Panc1 (cell line): Measurements from ENCODE around the gene MAP1LC3A. TPM values are rescaled to one million over a fixed set of nuclear protein-coding genes. Genes with fewer than 3 reads are reported as not detected.

ENCODE experiments used
- ATAC-seq: fragments of 200-7000 bp; cut with Tn5 transposase; 2 replicates; pipeline ENCODE4 v1.9.1; 2020; ENCODE audit warnings: mild to moderate bottlenecking, moderate library complexity
- BruUV-seq: library from RNA; stranded (reverse); fragments of 400-500 nt; replicated peaks from 2 replicates; lab custom pipeline; 2021; lab: Mats Ljungman, UMichigan
- CTCF ChIA-PET: fragments of 300-600 bp; sonication (Branson Sonifier 250); formaldehyde crosslinking; loops from one replicate; lab custom pipeline; 2022; ENCODE audit warnings: antibody characterized with exemption; lab: Charles Lee
- POLR2A ChIA-PET: fragments of 300-600 bp; sonication (Branson Sonifier 250); formaldehyde crosslinking; loops from one replicate; lab custom pipeline; 2022; ENCODE audit warnings: antibody characterized with exemption; lab: Charles Lee
- DNase-seq: peaks from one replicate; pipeline ENCODE4 v3.0.0-alpha.2; 2010; ENCODE audit warnings: low read depth, low spot score
- H3K27ac ChIP-seq: 2 replicates; pipeline ENCODE4 v1.5.1; 2011; ENCODE audit warnings: mild to moderate bottlenecking, low read length, inconsistent platforms
- H3K27me3 ChIP-seq: fragments of 200-500 bp; sonication (Bioruptor generic); 2 replicates; pipeline ENCODE4 v1.6.0; 2014; ENCODE audit warnings: low read length, inconsistent platforms; ENCODE audit not compliant: control insufficient read depth, insufficient read depth
- H3K36me3 ChIP-seq: fragments of 200-500 bp; sonication (Bioruptor generic); 2 replicates; pipeline ENCODE4 v1.5.1; 2014; ENCODE audit warnings: inconsistent platforms, mild to moderate bottlenecking, low read length, moderate library complexity; ENCODE audit not compliant: control insufficient read depth, insufficient read depth
- H3K4me1 ChIP-seq: 2 replicates; pipeline ENCODE4 v1.5.1; 2011; ENCODE audit warnings: inconsistent platforms, mild to moderate bottlenecking, low read length, moderate library complexity; ENCODE audit not compliant: control insufficient read depth, insufficient read depth
- H3K4me3 ChIP-seq, 2 experiments: 2 replicates each; pipeline ENCODE4 v1.5.1; 2011 to 2012; ENCODE audit warnings: low read depth in 2 of 2, low read length in 2 of 2, mild to moderate bottlenecking in 2 of 2, inconsistent platforms in 1 of 2, moderate library complexity in 1 of 2
- H3K9me3 ChIP-seq: fragments of 200-500 bp; sonication (Bioruptor generic); 2 replicates; pipeline ENCODE4 v1.5.1; 2014; ENCODE audit warnings: low read depth, mild to moderate bottlenecking, inconsistent platforms, low read length, moderate library complexity; ENCODE audit not compliant: control insufficient read depth, insufficient read depth
- POLR2AphosphoS5 ChIP-seq: IDR thresholded peaks from 2 replicates; pipeline ENCODE4 v1.6.1; 2012; ENCODE audit warnings: mild to moderate bottlenecking, low read depth, low read length, moderate library complexity
- SIN3A ChIP-seq: IDR thresholded peaks from 2 replicates; pipeline ENCODE4 v1.6.1; 2012; ENCODE audit warnings: low read depth, mild to moderate bottlenecking, low read length, moderate library complexity, borderline replicate concordance; ENCODE audit not compliant: insufficient read depth
- TCF7L2 ChIP-seq: IDR thresholded peaks from 2 replicates; pipeline ENCODE4 v1.6.1; 2011; ENCODE audit warnings: mild to moderate bottlenecking, low read depth, low read length, inconsistent platforms
- in situ Hi-C: cut with HindIII; loops from 2 replicates; pipeline ENCODE4 v1.10.0; 2016; ENCODE audit warnings: low sequenced_read_pairs, low pct_unique_long_range_greater_than_20kb
- intact Hi-C: fragments of 100-400 bp; cut with micrococcal nuclease; formaldehyde crosslinking; loops from one replicate; pipeline ENCODE4 v1.10.0; 2022; ENCODE audit not compliant: unreplicated experiment
- total RNA-seq: library from RNA; stranded (reverse); gene quantifications from one replicate; pipeline ENCODE4 v1.2.1, GENCODE V29; 2021; ENCODE audit not compliant: unreplicated experiment
- TF ChIP-seq, protein P1 (sequence below), 2 experiments: IDR thresholded peaks; 2 replicates each; pipeline ENCODE4 v1.6.1; 2011 to 2012; ENCODE audit warnings: low read depth in 2 of 2, control low read depth in 1 of 2, low read length in 1 of 2, mild to moderate bottlenecking in 1 of 2, moderate library complexity in 1 of 2; ENCODE audit not compliant: insufficient read depth in 1 of 2
- TF ChIP-seq, protein P2 (sequence below): fragments of 450-650 bp; IDR thresholded peaks from 2 replicates; pipeline ENCODE4 v1.5.1; 2017; ENCODE audit warnings: mild to moderate bottlenecking

Gene MAP1LC3A
- total RNA-seq, 1 experiment from 2014 or later: 25.1 TPM

DNA sequence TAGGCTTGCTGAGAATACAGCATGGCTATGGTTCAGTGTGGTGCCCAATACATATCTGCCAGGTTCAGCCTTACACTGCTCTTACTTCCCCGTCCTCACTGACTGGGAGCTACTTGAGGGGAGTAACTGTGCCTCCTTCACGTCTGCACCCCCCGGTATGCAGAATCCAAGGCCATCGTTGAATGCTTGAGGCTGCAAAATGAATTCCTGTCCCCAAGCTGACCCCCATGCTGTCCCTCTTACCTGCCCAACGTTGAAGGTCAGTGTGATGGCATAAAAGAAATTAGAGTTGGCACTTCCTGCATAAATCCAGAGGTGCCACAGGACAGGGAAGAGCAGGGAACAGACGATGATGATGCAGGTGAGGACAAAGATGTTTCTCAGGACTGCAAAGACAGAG lies 16.3 kb downstream of the MAP1LC3A start:
- in situ Hi-C loops: no loop called here

DNA sequence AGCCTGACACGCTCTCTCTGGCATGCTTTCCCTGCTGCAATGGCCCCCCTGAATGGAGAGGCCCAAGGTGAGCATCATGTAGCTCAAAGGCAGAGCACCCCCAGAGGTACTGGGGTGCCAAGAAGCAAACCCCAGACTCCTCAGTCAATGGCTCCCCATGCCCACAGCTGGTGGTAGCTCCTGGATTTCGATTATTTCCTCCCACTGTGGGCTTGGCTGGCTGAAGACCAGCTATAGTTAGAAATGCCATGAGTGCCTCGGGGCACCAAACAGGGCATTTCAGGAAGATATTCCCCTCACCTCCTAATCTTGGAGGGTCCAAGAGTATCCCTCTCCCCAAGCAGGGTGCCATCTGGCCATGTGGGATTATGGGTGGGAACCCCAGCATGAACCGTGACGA lies 16.8 kb downstream of the MAP1LC3A start:
- CTCF ChIA-PET: no interaction called here
- in situ Hi-C loops: no loop called here
- no peak overlapping the region for H3K4me3 ChIP-seq

More for the DNA sequence above, 16.3 kb downstream of the MAP1LC3A start:
- TF ChIP-seq, protein P1, sequence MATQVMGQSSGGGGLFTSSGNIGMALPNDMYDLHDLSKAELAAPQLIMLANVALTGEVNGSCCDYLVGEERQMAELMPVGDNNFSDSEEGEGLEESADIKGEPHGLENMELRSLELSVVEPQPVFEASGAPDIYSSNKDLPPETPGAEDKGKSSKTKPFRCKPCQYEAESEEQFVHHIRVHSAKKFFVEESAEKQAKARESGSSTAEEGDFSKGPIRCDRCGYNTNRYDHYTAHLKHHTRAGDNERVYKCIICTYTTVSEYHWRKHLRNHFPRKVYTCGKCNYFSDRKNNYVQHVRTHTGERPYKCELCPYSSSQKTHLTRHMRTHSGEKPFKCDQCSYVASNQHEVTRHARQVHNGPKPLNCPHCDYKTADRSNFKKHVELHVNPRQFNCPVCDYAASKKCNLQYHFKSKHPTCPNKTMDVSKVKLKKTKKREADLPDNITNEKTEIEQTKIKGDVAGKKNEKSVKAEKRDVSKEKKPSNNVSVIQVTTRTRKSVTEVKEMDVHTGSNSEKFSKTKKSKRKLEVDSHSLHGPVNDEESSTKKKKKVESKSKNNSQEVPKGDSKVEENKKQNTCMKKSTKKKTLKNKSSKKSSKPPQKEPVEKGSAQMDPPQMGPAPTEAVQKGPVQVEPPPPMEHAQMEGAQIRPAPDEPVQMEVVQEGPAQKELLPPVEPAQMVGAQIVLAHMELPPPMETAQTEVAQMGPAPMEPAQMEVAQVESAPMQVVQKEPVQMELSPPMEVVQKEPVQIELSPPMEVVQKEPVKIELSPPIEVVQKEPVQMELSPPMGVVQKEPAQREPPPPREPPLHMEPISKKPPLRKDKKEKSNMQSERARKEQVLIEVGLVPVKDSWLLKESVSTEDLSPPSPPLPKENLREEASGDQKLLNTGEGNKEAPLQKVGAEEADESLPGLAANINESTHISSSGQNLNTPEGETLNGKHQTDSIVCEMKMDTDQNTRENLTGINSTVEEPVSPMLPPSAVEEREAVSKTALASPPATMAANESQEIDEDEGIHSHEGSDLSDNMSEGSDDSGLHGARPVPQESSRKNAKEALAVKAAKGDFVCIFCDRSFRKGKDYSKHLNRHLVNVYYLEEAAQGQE (IDR thresholded peaks at IDR 0.05; ENCODE audit: insufficient read depth in 1 of 2, low read depth in 2 of 2, low read length in 1 of 2): no peak
- no peak for TF ChIP-seq POLR2AphosphoS5
- TF ChIP-seq TCF7L2: no peak
- no peak for TF ChIP-seq SIN3A
- TF ChIP-seq, protein P2, sequence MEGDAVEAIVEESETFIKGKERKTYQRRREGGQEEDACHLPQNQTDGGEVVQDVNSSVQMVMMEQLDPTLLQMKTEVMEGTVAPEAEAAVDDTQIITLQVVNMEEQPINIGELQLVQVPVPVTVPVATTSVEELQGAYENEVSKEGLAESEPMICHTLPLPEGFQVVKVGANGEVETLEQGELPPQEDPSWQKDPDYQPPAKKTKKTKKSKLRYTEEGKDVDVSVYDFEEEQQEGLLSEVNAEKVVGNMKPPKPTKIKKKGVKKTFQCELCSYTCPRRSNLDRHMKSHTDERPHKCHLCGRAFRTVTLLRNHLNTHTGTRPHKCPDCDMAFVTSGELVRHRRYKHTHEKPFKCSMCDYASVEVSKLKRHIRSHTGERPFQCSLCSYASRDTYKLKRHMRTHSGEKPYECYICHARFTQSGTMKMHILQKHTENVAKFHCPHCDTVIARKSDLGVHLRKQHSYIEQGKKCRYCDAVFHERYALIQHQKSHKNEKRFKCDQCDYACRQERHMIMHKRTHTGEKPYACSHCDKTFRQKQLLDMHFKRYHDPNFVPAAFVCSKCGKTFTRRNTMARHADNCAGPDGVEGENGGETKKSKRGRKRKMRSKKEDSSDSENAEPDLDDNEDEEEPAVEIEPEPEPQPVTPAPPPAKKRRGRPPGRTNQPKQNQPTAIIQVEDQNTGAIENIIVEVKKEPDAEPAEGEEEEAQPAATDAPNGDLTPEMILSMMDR: no peak
- no peaks in the 10 kb centered on the region for H3K27me3 ChIP-seq
- no peak overlapping the region for H3K27ac ChIP-seq
- no peaks in the 10 kb centered on the region for H3K9me3 ChIP-seq
- H3K4me1 ChIP-seq: no peaks in the 10 kb centered on the region
- DNase-seq (no peak), ATAC-seq (no peak)
- no peak overlapping the region for H3K4me3 ChIP-seq
- POLR2A ChIA-PET: no interaction called here
- intact Hi-C loops: no loop called here
- CTCF ChIA-PET: no interaction called here
- no peaks in the 10 kb centered on the region; the same call in none of the 2 replicates for H3K36me3 ChIP-seq
- BruUV-seq: no TSS peak

More for the DNA sequence above, 16.8 kb downstream of the MAP1LC3A start:
- H3K4me1 ChIP-seq: no peaks in the 10 kb centered on the region
- H3K27ac ChIP-seq: no peak overlapping the region
- no TSS peak for BruUV-seq
- intact Hi-C loops: no loop called here
- no peaks in the 10 kb centered on the region; the same call in none of the 2 replicates for H3K36me3 ChIP-seq
- POLR2A ChIA-PET: no interaction called here
- H3K9me3 ChIP-seq: no peaks in the 10 kb centered on the region
- no peaks in the 10 kb centered on the region for H3K27me3 ChIP-seq
- ATAC-seq: no peak
- no peak for DNase-seq
- no peak for TF ChIP-seq SIN3A
- TF ChIP-seq POLR2AphosphoS5: no peak
- TF ChIP-seq, protein P2: no peak
- TF ChIP-seq, protein P1 (IDR thresholded peaks at IDR 0.05; ENCODE audit: insufficient read depth in 1 of 2, low read depth in 2 of 2, low read length in 1 of 2): no peak
- TF ChIP-seq TCF7L2: no peak
